ENCODE results near the gene HOXA13.

The HOXA13 gene

DNA sequence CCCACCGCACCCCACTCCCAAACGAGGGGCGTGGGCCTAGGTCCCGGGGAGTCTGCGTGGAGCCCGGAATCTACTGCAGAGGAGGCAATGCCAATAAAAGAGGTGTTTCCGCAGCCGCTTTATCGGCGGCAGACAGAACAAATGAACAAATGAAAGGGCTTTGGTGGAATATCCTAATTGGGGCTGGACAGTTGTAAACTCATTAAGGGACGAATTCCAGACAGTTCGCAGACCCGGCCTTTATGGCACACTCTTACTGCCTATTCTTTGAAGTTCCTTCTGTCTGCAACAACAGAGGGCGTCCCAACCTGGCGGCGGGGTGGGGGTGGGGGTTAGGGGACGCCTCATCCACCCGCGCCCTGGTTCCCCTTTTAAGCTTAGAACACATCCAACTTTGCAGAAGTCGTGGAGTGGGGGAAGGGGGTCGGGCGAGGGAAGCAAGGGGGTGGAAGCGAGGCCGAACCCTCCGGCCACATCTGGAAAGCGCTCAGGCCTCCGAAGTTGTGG is 38.6 kb downstream of the HOXA13 start:
- peaks cover 80% of the 10 kb centered on the region for H3K27me3 Mint-ChIP-seq
- ATAC-seq (replicated peaks; ENCODE audit: extremely low read depth, poor library complexity, severe bottlenecking) = no peak
- H3K9me3 Mint-ChIP-seq = no peaks in the 10 kb centered on the region
- H3K36me3 Mint-ChIP-seq (ENCODE audit: insufficient read depth) = peaks cover 32% of the 10 kb centered on the region
- DNase-seq (ENCODE audit: low spot score in 2 of 2) = no peak
- peak overlapping the region; percentile 59 for H3K4me3 Mint-ChIP-seq
- no peak overlapping the region for H3K27ac Mint-ChIP-seq (ENCODE audit: low read depth)
- H3K4me1 Mint-ChIP-seq = peaks cover 34% of the 10 kb centered on the region

DNA sequence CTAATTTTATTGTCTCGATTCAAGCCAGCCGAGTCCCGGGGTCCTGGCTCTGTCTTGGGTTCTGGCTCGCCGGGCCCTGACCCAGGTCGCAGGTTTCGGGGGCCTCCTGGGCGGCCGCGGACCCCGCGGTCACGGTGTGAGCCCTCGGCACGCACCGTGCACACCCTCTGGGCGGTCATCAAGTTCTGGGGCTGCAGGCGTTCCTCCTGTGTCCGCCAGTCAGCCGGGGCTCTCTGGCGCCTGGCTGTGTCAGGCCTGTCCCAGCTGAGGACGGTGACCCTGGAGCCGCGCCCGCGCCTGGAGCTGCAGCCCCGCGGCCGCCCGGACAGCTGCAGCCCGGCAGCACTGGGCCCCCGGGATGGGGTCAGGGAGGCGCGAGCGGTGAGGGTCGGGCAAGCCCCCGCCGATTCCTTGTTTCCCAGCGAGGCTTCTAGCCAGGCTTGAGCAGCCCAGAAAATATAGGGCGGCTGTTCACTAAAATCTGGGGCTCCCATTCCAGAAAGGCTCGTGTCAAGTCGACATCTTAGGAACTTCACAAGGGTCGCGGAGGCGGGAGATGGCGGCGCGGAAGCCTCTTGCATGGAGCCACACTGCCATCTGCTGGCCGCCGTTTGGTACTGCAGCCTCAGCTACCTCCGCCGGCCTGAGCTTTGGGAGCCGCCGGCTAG is 39.2 kb downstream of the HOXA13 start:
- Mint-ChIP-seq H3K36me3 (ENCODE audit: insufficient read depth) (peaks cover 33% of the 10 kb centered on the region), H3K9me3 (no peaks in the 10 kb centered on the region), H3K27me3 (peaks cover 80% of the 10 kb centered on the region), H3K4me1 (peaks cover 31% of the 10 kb centered on the region), H3K4me3 (peak overlapping the region; percentile 59), H3K27ac (ENCODE audit: low read depth) (no peak overlapping the region)
- DNase-seq (ENCODE audit: low spot score in 2 of 2) = peak; percentile 74 to 85
- peak; percentile 65 for ATAC-seq (replicated peaks; ENCODE audit: extremely low read depth, poor library complexity, severe bottlenecking)

DNA sequence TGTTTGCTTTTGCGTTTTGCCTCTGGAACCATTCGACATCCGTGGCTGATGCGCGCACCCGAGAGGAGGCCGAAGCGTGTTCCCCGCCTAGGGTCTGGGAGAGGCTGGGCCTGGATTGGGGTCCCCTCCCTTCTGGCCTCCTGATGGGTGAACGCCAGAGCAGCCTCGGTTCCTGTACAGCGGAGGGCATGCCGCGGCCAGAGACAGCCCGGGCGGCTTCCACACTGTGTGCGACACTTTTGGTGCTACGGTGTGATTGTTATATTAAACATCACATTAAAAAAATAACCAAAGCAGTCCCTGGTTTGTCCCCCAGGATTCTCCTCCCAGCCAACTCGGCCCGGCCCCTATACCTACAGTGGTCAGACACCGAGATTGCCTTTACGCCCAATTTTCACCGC is 39.7 kb downstream of the HOXA13 start:
- H3K27ac Mint-ChIP-seq (ENCODE audit: low read depth) = no peak overlapping the region

GRCh38 chr7:27159266-27160144 is 40.4 kb downstream of the HOXA13 start:
- Mint-ChIP-seq H3K27ac (ENCODE audit: low read depth) (no peak overlapping the region), H3K27me3 (peaks cover 87% of the 10 kb centered on the region), H3K9me3 (no peaks in the 10 kb centered on the region), H3K4me3 (peak overlapping the region; percentile 59), H3K4me1 (peaks cover 38% of the 10 kb centered on the region), H3K36me3 (ENCODE audit: insufficient read depth) (peaks cover 32% of the 10 kb centered on the region)
- DNase-seq (ENCODE audit: low spot score in 2 of 2) = no peak
- ATAC-seq (replicated peaks; ENCODE audit: extremely low read depth, poor library complexity, severe bottlenecking) = no peak

More for the DNA sequence above, 39.7 kb downstream of the HOXA13 start:
- H3K4me3 Mint-ChIP-seq = peak overlapping the region; percentile 59
- DNase-seq (ENCODE audit: low spot score in 2 of 2) (no peak), ATAC-seq (replicated peaks; ENCODE audit: extremely low read depth, poor library complexity, severe bottlenecking) (no peak)
- peaks cover 33% of the 10 kb centered on the region for H3K4me1 Mint-ChIP-seq
- peaks cover 82% of the 10 kb centered on the region for H3K27me3 Mint-ChIP-seq
- no peaks in the 10 kb centered on the region for H3K9me3 Mint-ChIP-seq
- H3K36me3 Mint-ChIP-seq (ENCODE audit: insufficient read depth) = peaks cover 31% of the 10 kb centered on the region

- Mint-ChIP-seq H3K9me3 (no peaks in the 10 kb centered on the region), H3K36me3 (ENCODE audit: insufficient read depth) (peaks cover 29% of the 10 kb centered on the region), H3K27me3 (peaks cover 87% of the 10 kb centered on the region), H3K27ac (ENCODE audit: low read depth) (peak overlapping the region; percentile 84), H3K4me3 (no peak overlapping the region), H3K4me1 (peaks cover 44% of the 10 kb centered on the region)
- DNase-seq (ENCODE audit: low spot score in 2 of 2) (no peak), ATAC-seq (replicated peaks; ENCODE audit: extremely low read depth, poor library complexity, severe bottlenecking) (no peak)
Observed at GRCh38 chr7:27158436-27159265, 41.2 kb downstream of the HOXA13 start.

- Mint-ChIP-seq H3K27me3 (peaks cover 87% of the 10 kb centered on the region), H3K9me3 (no peaks in the 10 kb centered on the region), H3K4me3 (peak overlapping the region; percentile 48), H3K27ac (ENCODE audit: low read depth) (peak overlapping the region; percentile 84), H3K36me3 (ENCODE audit: insufficient read depth) (peaks cover 29% of the 10 kb centered on the region), H3K4me1 (peaks cover 44% of the 10 kb centered on the region)
- no peak for DNase-seq (ENCODE audit: low spot score in 2 of 2)
- ATAC-seq (replicated peaks; ENCODE audit: extremely low read depth, poor library complexity, severe bottlenecking) = no peak
Observed at GRCh38 chr7:27157702-27158431, 42.0 kb downstream of the HOXA13 start.

- peak overlapping the region; percentile 84 for H3K27ac Mint-ChIP-seq (ENCODE audit: low read depth)
- peaks cover 29% of the 10 kb centered on the region for H3K36me3 Mint-ChIP-seq (ENCODE audit: insufficient read depth)
- ATAC-seq (replicated peaks; ENCODE audit: extremely low read depth, poor library complexity, severe bottlenecking) = no peak
- H3K9me3 Mint-ChIP-seq = no peaks in the 10 kb centered on the region
- peaks cover 47% of the 10 kb centered on the region for H3K4me1 Mint-ChIP-seq
- peaks cover 87% of the 10 kb centered on the region for H3K27me3 Mint-ChIP-seq
- DNase-seq (ENCODE audit: low spot score in 2 of 2) = no peak
- H3K4me3 Mint-ChIP-seq = peak overlapping the region; percentile 48
Observed at GRCh38 chr7:27156916-27157701, 42.8 kb downstream of the HOXA13 start.

DNA sequence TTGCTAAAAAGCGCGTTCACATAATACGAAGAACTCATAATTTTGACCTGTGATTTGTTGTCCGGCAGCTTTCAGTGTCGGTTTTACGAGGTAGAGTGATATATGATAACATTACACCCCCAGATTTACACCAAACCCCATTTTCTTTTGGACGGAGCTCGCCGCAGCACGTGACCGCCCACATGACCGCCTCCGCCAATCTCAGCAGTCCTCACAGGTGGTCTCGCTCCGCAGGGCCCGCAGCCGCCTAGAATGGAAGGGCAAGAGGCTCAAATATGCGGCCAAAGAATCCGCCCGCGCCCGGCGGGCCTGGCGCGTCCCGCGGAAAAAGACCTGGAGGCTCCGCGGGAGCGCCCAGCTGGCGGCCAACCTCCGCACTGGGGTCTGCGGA is 43.4 kb downstream of the HOXA13 start, which contains the start of gene HOXA7:
HOXA7 (minus strand) TSS at position 168 of the 391 bp plus-strand sequence; CDS start at position 38, 130 bp downstream.
- Mint-ChIP-seq H3K4me3 (peak within 1 kb of the TSS; percentile 58), H3K36me3 (ENCODE audit: insufficient read depth) (peaks cover 31% of the 10 kb centered on the region), H3K27ac (ENCODE audit: low read depth) (peak within 1 kb of the TSS; percentile 84), H3K9me3 (no peaks in the 10 kb centered on the region), H3K27me3 (peaks cover 88% of the 10 kb centered on the region), H3K4me1 (peaks cover 53% of the 10 kb centered on the region)
- ATAC-seq (replicated peaks; ENCODE audit: extremely low read depth, poor library complexity, severe bottlenecking) (no peak), DNase-seq (ENCODE audit: low spot score in 2 of 2) (no peak)

DNA sequence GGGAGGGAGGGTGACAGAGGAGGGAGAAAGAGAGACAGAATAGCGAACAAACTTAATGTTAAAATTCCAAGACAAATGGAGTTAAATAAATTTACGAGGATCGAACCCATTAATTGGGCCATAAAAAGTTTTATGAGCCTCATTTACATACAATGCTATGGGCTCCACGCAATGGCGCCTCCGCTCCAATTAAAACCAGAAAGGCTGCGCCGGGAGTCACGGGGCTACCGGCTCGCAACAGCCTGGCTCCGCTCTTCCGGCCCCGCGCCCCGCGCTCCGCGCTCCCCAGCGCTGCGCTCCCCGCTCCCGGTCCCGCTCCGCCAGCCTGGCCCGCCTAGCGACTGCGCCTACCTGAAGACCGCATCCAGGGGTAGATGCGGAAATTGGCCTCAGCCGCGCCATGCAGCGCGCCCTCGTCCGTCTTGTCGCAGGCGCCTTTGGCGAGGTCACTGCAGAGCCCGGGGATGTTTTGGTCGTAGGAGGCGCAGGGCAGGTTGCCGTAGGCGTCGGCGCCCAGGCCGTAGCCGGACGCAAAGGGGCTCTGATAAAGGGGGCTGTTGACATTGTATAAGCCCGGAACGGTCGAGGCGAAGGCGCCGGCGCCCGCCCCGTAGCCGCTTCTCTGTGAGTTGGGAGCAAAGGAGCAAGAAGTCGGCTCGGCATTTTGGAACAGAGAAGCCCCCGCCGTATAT is 43.9 kb downstream of the HOXA13 start:
- Mint-ChIP-seq H3K36me3 (ENCODE audit: insufficient read depth) (peaks cover 36% of the 10 kb centered on the region), H3K4me3 (peak overlapping the region; percentile 58)
- ATAC-seq (replicated peaks; ENCODE audit: extremely low read depth, poor library complexity, severe bottlenecking) = no peak

DNA sequence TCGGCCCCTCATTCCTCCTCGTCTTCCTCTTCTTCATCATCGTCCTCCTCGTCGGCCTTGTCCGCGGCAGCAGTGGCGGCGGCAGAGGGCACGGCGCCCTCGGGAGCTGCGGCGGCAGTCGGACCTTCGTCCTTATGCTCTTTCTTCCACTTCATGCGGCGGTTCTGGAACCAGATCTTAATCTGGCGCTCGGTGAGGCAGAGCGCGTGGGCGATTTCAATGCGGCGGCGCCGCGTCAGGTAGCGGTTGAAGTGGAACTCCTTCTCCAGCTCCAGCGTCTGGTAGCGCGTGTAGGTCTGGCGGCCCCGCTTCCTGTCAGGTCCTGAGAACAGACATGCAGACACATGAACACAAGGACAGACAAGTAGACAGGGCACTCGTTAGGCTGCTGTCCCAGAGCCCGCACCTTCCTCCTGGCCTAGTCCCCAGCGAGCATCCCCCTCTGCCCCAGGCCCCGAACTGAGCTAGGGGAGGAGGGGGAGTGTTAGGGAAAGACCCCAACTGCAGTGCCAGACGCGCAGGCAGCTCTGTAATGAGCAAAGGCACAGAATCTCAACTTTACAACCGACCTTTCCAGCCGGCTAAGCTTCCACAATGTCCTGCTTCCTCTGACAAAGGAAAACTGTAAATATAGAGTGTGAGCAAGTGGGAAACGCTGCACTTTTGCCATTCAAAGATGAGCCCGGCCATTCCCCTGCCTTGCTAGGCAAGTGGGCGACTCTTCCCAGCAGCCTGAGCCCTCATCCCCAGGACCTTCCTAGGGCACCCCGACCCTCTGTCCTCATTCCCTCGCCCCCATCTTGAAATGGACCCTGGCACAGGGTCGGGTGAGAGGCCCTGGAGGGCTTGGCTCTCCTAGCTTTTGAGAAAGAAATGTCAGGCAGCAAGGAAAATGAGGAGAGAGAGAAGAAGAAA is 44.7 kb downstream of the HOXA13 start:
- Mint-ChIP-seq H3K4me3 (peak overlapping the region; percentile 58), H3K4me1 (peaks cover 61% of the 10 kb centered on the region), H3K27me3 (peaks cover 100% of the 10 kb centered on the region), H3K36me3 (ENCODE audit: insufficient read depth) (peaks cover 36% of the 10 kb centered on the region), H3K9me3 (no peaks in the 10 kb centered on the region), H3K27ac (ENCODE audit: low read depth) (peak overlapping the region; percentile 82)
- no peak for DNase-seq (ENCODE audit: low spot score in 2 of 2)
- ATAC-seq (replicated peaks; ENCODE audit: extremely low read depth, poor library complexity, severe bottlenecking) = no peak

More for the DNA sequence above, 43.9 kb downstream of the HOXA13 start:
- Mint-ChIP-seq H3K4me1 (peaks cover 55% of the 10 kb centered on the region), H3K27ac (ENCODE audit: low read depth) (peak overlapping the region; percentile 79), H3K27me3 (peaks cover 93% of the 10 kb centered on the region), H3K9me3 (no peaks in the 10 kb centered on the region)
- no peak for DNase-seq (ENCODE audit: low spot score in 2 of 2)
